Femur (tissue), 1 donor: ENCODE data around the gene WDFY3.

Experiments
- DNase-seq: peaks from one replicate; pipeline ENCODE4 v3.0.0-alpha.2; 2017

WDFY3 gene

GRCh38 chr4:84786478-84786877, 180.0 kb downstream of the WDFY3 start:
- no peak for DNase-seq

DNA sequence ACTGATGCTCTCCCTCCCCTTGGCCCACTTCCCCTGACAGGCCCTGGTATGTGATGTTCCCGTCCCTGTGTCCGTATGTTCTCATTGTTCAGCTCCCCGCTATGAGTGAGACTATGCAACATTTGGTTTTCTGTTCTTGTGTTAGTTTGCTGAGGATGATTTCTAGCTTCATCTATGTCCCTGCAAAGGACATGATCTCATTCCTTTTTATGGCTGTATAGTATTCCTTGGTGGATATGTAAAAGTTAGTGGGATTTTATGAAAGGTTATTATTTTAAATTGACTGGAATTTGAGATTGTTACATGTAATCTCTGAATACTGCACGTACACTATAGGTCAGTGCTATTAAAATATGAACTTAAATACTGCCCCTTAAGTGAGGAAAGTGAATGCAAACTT, 184.0 kb downstream of the WDFY3 start:
- no peak for DNase-seq

DNA sequence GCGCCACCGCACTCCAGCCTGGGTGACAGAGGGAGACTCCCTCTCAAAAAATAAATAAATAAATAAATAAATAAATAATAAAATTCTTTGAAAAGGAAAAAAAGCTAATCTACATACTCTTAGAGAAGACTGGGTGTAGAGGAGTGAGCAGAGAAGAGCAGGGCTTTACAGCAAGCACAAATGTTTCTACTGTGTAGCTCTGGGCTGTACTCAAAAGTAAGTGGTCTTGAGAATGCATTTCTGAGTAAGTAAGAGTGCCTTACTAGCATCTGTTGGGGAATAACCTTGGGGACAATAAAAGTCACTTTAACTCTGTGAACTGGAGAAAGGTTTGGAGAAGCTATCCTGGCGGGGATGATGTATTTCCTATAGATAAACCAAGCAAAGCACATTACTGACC, 185.8 kb downstream of the WDFY3 start:
- no peak for DNase-seq

DNA sequence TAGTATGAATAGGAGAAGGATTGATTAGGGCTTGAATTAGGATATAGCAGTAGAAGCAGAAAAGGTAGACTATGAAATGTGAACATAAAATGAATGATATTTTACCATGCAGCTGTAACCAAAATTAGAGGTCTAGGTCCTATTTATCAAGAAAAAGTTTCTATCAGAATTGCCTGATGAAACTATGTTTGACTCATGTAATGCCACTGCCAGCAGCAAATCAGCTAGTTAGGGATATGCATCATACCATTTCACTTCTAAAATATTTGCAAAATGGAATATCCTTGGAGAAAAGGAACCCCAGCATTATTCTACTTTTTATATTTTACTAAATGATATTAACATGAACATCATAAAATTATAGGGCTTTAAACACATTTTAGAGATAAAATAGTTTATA, 188.4 kb downstream of the WDFY3 start:
- DNase-seq = no peak

DNA sequence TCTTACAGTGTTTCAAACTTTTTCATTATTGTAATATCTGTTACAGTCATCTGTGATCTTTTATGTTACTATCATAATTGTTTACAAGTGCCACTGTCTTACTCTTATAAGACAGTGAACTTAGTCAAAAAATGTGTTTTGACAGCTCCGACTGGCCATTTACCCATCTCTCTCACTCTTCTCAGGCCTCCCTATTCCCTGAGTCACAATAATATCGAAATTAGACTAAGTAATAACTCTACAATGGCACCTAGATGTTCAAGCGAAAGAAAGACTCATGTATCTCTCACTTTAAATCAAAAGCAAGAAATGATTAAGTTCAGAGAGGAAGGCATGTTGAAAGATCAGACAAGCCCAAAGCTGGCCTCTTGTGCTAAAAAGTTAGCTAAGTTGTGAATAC, 199.3 kb downstream of the WDFY3 start:
- no peak for DNase-seq

DNA sequence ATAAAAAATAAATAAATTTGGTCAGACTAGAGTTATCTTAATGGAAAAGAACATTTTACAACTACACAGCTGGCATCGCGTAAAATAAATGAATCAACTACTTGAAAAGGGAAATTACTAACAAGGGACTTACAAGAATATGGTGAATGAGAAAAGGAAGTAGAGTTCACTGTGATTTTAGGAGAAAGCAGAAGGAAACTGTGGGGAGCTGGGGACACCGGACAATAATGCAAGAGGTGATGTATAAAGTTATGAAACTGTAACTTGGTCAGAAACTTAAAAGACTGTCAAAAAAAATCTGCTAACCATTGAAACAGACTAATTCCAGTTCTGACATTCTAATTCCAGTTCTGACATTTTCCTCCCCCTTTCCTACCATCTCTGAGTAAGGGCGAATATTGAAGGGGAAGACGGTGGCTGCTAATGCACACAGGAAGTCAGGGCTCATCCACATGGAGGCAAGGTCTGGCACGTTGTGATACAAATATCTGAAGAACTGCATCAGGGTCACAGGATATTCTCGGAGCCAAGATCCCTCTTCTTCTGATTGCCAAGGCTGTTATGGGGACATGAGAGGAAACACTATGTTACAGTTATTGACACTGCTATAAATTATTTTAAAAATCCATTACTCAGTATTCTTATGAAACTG, 213.0 kb downstream of the WDFY3 start:
- DNase-seq = no peak

DNA sequence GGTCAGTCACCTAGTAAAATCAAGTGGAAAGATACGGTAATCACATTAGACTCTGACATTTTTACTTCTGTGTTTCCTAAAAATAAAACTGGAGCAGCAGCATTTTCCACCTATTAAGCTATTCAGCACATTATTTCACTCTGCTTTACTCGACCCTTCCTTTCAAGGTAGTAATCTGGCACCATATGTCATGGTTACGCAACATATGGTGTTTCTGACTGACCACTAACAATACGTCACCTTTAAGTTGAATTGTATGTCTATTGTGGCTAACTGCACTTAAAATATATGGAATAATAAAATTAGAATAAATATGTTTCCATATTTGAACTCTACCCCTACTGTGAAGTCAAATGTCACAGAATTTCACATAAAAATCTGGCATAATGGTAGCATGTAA, 214.8 kb downstream of the WDFY3 start:
- DNase-seq = no peak

- no peak for DNase-seq
Measured at GRCh38 chr4:84750960-84751283, 215.6 kb downstream of the WDFY3 start.

- no peak for DNase-seq
Measured at GRCh38 chr4:84750260-84750959, 216.1 kb downstream of the WDFY3 start.

DNA sequence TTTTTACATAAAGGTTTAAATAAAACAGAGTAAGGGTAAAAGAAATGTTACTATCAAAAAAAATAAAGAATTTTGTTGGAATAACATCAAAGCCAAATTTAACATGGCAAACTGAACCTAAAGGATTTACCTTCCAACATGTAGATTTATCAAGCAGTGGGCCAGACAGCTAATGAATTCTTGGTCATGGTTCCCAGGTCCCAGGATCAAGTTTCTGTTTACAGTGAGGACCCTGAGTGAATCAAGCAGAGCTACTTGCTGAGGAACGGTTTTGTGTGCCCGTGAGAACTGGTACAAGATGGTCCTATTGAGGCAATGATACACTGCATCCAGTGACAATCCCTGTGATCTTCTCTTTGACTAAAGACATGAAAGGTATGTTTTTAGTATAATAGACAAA, 226.4 kb downstream of the WDFY3 start:
- DNase-seq = no peak

GRCh38 chr4:84738622-84739021, 227.9 kb downstream of the WDFY3 start:
- DNase-seq = no peak

GRCh38 chr4:84737656-84738055, 228.8 kb downstream of the WDFY3 start:
- DNase-seq = no peak

GRCh38 chr4:84734037-84734436, 232.5 kb downstream of the WDFY3 start:
- no peak for DNase-seq

GRCh38 chr4:84733343-84734033, 233.0 kb downstream of the WDFY3 start:
- DNase-seq = no peak

GRCh38 chr4:84730375-84730774, 236.1 kb downstream of the WDFY3 start:
- DNase-seq = no peak

DNA sequence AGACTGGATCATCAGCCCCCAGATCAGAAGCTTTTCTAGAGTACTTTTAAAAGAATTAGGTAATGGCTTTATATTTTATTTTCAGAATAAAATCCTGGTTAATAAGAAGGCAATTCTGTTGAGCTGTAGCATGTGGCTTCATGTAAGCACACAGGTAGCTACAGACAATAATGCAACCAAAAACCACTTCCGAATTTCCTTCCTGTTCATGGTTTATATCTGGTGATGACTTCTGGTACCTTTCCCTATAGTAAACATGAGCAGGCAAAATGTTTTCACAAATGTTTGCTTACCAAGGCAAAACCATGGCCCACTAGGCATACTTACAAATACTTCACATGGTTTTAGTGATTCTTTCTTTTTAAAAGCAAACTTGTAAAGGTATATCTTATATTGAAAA, 239.0 kb downstream of the WDFY3 start:
- no peak for DNase-seq

GRCh38 chr4:84726356-84726755, 240.1 kb downstream of the WDFY3 start:
- no peak for DNase-seq

- no peak for DNase-seq
Measured at GRCh38 chr4:84722720-84723119, 243.8 kb downstream of the WDFY3 start.

DNA sequence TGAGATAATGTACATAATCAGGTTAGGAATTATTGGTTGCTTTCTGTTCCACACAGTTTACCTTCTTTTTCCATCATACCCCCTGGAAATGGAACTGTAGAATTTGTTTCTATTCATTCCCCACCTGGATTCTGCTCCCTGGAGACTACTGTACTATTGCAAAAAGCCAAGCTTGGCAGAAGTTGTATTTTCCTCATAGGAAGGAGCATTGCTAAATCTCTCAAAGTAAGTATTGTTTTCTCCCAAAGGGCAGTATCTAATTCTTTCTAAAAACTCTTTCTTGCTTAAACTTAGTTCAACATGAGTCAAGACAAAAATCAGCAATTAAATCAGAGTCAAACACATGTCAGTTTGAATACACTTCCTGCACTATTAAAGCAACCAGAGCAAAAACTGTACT, 247.4 kb downstream of the WDFY3 start:
- DNase-seq = no peak

DNA sequence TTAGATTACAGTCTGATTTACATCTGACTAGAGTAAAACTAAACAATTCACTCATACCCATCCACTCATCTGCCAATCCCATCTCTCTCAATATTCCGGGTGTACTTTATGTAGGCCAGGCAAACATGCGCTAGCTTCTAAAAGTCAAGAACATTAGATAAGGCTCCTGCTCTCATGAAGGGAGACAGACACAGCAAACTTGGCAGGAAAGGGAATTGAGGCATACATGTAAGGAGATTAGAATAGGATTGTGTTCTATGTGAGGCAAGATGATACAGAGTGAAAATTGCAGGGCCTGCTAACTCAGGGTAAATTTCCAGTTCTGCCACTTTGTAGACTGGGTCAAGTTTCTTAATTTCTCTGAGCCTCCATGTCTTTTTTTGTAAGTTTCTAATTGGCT, 247.8 kb downstream of the WDFY3 start:
- no peak for DNase-seq

DNA sequence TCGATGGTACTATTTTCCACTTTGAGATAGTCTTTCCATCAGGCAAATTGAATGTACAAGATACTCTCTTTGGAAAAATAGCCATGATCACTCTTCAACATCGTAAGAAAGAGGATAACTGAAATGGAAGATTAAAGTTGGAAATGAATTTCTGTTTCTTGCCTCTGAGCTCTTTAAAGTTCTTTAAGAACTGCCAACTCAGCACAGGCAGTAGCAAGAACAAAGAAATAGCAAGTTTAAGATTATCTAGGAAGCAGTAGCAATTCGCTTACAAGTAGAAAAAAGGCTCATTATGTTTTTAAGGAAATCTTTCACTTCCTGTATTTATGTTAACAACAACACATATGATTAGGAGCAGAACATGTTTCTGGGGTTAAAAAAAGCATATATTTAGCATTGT, 255.9 kb downstream of the WDFY3 start:
- no peak for DNase-seq

- no peak for DNase-seq
Measured at GRCh38 chr4:84708406-84709135, 257.9 kb downstream of the WDFY3 start.

DNA sequence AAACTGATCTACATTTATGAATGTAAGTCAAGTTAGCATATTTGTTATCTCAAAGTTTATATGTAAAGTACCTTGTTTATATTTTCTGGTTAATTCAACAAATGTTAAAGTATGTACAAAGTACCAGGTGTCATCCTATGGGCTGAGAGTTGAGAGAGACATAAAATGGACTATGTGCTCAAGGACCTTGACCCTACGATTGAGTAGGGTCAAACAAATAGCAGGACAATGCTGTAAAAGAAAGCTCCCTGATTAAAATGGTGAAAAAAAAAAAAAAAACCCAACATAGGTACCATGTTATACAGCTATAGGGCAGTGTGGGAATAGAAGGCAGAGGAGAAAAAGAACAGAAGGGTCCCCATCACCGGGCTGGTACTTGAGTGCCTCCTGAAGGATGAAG, 260.2 kb downstream of the WDFY3 start:
- DNase-seq = no peak
